Liver (tissue), 3 donors: Measurements from ENCODE around the gene SDC1.
"Not testable (repeated sequence)": the region's sequence is repeated elsewhere in the genome, so short reads cannot be mapped to it uniquely, and the experiment has no call there.

ENCODE experiments used
- CTCF ChIP-seq: fragments of 150-350 bp; IDR thresholded peaks from 2 replicates; pipeline ENCODE4 v1.5.1; 2017; ENCODE audit warnings: improper control_type of control experiment, low read depth, low read length; ENCODE audit not compliant: missing input control
- GABPA ChIP-seq, 2 donors: IDR thresholded peaks in 1 of 2; conservative IDR thresholded peaks in 1 of 2; 2 replicates each; pipeline ENCODE4 v1.6.1; 2016; ENCODE audit warnings: antibody characterized with exemption in 2 of 2, mild to moderate bottlenecking in 1 of 2, moderate library complexity in 1 of 2
- MAX ChIP-seq: IDR thresholded peaks from 2 replicates; pipeline ENCODE4 v1.6.1; 2016; ENCODE audit warnings: antibody characterized with exemption
- RAD21 ChIP-seq, 2 donors: IDR thresholded peaks; 2 replicates each; pipeline ENCODE4 v1.6.1; 2016; ENCODE audit warnings: antibody characterized with exemption in 2 of 2, mild to moderate bottlenecking in 2 of 2
- TAF1 ChIP-seq: conservative IDR thresholded peaks from 2 replicates; pipeline ENCODE4 v1.6.1; 2016; ENCODE audit warnings: antibody characterized with exemption, mild to moderate bottlenecking
- YY1 ChIP-seq: IDR thresholded peaks from 2 replicates; pipeline ENCODE4 v1.6.1; 2016; ENCODE audit warnings: antibody characterized with exemption, mild to moderate bottlenecking
- ZBTB33 ChIP-seq: IDR thresholded peaks from 2 replicates; pipeline ENCODE4 v1.6.1; 2016; ENCODE audit warnings: antibody characterized with exemption
- donor health status: healthy.
- donor health status: healthy.

GRCh38 chr2:20243637-20244036, 18.7 kb upstream of the SDC1 start:
- TF ChIP-seq ZBTB33; CTCF; RAD21 (IDR thresholded peaks at IDR 0.05); TAF1; YY1; MAX; GABPA (IDR thresholded peaks at IDR 0.05 in 1 of 2, conservative IDR thresholded peaks at IDR 0.05 in 1 of 2): not testable (repeated sequence)
